Activated naive CD4-positive, alpha-beta T cell treated with anti-CD3 and anti-CD28 coated beads, Interleukin-2, amount 10 ng/mL, durations not matched to agents 5 hours and 36 hours (primary cell): Measurements from ENCODE around the gene GSTA2. TPM values are rescaled to one million over a fixed set of nuclear protein-coding genes. Genes with fewer than 3 reads are reported as not detected.

Experiments used
- total RNA-seq, 2 experiments: library from RNA; stranded (reverse); gene quantifications; one replicate each; pipeline ENCODE4 v1.2.3, GENCODE V29; 2021

The GSTA2 gene
- total RNA-seq = not detected

GRCh38 chr6:52763322-52763916, at the start of gene GSTA2:
TSS of gene GSTA2 (minus strand) at chr6:52763475. CDS start at chr6:52757947, 5,528 bp downstream.

DNA sequence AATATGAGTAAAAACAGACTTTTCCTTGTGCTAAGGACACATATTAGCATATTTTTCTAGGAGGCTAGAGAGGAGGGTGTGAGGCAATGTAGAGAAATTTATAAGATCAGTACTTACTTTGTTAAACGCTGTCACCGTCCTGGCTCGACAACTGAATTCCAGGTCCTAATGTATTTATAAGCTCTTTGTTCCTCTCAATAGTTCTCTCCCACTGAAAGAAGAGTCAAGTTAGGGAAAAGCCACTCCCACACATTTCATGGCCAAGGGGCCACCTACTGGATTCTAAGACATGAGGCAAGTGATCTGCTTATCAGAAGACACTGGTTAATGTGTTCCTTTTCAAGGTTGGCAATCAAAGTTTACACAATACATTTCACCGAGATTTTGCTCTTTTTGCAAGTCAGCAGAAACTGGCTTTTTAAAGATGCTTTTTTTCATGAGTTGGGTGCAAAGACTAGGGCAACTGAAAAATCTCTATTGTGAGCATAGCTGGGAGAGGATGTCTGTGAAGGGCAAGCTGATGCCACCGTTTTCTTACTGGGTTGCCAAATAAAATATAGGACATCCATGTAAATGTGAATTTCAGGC, 40.5 kb upstream of the GSTA2 start, which contains the start of gene GSTA1:
Gene GSTA1, minus strand, starts transcription at position 149 of the 588 bp plus-strand sequence. CDS start 4,549 bp downstream, outside the sequence.

Other genes starting within 250 kb of the GSTA2 start
- gene TRAM2, start 186.4 kb downstream of the GSTA2 start, total RNA-seq = 1 to 10 TPM; 6.0 to 6.1 TPM
- gene TMEM14A, start 92.4 kb downstream of the GSTA2 start, total RNA-seq = 10 to 100 TPM; 16.8 to 18.6 TPM
- gene GSTA1, start 40.3 kb upstream of the GSTA2 start, total RNA-seq = not detected
- gene GSTA5, start 77.3 kb upstream of the GSTA2 start, total RNA-seq = not detected
- not detected for gene GSTA3, start 146.2 kb upstream of the GSTA2 start, total RNA-seq
- 1 to 10 TPM; 7.1 to 7.4 TPM for gene GSTA4, start 231.8 kb upstream of the GSTA2 start, total RNA-seq